GM18520 (cell line): ENCODE measurements around the gene ZNF410.
"Not testable (repeated sequence)": the region's sequence is repeated elsewhere in the genome, so short reads cannot be mapped to it uniquely, and the experiment has no call there.

ENCODE experiments used
- ATAC-seq: cut with Tn5 transposase; IDR thresholded peaks from one replicate; pipeline ENCODE4 v1.9.1; 2021; ENCODE audit not compliant: unreplicated experiment

The ZNF410 gene, protein sequence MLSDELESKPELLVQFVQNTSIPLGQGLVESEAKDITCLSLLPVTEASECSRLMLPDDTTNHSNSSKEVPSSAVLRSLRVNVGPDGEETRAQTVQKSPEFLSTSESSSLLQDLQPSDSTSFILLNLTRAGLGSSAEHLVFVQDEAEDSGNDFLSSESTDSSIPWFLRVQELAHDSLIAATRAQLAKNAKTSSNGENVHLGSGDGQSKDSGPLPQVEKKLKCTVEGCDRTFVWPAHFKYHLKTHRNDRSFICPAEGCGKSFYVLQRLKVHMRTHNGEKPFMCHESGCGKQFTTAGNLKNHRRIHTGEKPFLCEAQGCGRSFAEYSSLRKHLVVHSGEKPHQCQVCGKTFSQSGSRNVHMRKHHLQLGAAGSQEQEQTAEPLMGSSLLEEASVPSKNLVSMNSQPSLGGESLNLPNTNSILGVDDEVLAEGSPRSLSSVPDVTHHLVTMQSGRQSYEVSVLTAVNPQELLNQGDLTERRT

DNA sequence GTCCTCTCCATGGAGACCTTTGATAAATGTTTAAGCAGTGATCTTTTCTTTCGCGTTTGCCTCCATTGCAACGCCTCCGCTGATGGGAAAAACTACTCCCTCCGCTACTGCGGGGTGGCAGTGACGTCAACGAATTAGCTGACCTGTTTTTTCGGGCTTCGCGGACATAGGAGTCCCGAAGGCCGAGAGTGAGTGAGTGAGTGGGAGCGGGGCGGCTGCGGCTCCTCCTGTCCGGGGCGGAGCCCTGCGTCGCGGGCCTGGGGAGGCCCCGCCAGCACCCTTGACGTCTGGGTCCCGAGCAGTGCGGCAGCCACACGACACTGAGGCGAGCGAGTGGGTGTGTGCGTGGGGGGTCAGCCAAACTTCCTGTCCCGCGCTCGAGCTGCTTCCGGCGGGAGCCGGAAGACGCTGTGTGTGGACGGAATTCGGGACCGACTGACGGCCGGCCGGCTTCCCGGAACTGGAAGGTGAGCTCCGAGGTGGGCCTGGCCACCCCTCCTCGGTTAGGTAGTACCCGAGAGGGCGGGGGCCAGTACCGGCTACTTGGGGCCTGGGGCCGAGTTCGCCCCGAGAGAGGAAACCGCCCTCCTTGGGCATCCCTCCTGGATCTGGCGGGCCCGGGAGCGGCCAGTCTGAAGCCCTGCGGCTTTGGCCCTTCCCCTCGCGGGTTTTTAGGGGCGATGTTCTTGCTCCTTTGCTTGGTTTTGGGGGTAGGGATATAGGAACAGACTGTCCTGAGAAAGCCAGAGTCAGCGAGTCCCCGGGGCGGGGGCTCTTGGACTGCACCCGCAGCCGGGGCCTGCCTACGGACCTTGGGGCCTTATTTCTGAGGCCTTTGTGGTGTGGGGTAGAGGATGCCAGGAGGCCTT, at the start of gene ZNF410:
ZNF410 (plus strand) TSS at position 411 of the 869 bp plus-strand sequence. CDS start 5,317 bp downstream, outside the sequence.
- ATAC-seq = peak; percentile 90

DNA sequence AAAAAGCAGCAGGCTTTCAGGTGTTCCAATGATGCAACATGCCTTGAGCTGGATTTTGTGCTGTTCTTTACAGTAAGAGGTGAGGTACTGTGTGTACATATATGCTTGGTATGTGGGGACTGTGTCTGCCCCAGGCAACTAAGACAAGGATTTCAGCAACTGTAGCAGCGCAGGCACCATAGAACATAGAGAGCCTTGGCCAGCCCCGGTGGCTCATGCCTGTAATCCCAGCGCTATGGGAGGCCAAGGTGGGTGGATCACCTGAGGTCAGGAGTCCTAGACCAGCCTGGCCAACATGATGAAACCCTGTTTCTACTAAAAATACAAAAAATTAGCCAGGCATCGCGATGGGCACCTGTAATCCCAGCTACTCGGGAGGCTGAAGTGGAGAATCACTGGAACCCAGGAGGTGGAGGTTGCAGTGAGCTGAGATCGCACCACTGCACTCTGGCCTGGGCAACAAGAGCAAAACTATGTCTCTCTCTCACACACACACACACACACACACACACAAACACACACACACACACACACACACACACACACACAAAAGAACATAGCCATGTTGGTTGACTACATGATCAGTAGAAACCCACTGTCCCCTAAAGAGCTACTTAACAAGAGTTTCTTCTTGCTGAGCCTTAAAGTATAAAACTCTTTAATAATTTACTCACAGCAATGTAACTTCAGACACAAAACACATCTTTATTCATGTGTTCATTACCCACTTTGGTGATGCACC, 48.2 kb upstream of the ZNF410 start:
- ATAC-seq = not testable (repeated sequence)

DNA sequence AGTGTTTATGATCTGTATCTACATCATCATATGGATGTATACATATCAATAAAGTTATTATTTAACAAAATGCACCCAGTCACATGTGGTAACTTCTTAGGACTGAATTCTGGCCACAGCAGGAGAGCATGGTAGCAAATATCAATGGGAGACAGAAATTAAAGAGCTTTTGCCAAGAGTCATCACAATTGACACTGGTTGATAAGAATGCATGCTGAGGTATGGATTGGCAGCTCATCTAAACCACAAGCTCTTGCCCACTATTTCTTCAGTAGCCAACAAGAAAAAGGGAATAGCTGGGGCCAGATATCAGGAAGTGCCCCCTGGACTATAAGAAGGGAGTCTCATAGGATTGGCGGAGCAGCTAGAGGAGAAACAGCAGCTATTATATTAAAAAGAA, 44.5 kb upstream of the ZNF410 start:
- no peak for ATAC-seq

DNA sequence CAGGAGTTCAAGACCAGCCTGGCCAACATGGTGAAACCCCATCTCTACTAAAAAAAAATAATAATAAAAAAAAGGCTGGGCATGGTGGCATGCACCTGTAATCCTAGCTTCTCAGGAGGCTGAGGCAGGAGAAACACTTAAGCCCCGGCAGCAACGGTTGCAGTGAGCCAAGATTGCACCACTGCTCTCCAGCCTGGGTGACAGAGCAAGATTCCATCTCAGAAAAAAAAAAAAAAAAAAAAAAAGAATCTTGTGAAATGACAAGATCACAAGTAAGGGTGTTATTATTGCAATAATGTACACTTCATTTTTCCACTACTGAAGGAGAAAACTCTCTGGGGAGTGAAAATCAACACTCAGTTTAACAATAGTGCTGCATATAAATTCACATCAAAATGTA, 43.8 kb upstream of the ZNF410 start:
- no peak for ATAC-seq

DNA sequence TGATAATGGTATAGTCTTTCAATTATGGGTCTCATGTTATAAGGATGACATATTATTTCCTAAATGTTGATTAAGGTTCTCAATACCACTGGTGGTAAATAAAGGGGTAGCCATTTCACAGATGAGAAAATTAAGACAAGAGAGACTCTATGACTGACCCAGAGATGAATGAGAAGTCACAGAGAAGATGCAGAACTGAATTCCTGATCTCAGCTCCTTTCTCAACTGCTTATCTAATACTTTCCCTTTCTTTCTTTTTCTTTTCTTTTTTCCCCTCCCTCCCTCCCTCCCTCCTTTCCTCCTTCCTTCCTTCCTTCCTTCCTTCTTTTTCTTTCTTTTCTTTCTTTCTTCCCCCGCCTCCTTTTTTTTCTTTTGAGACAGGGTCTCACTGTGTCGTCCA, 43.4 kb upstream of the ZNF410 start:
- no peak for ATAC-seq

DNA sequence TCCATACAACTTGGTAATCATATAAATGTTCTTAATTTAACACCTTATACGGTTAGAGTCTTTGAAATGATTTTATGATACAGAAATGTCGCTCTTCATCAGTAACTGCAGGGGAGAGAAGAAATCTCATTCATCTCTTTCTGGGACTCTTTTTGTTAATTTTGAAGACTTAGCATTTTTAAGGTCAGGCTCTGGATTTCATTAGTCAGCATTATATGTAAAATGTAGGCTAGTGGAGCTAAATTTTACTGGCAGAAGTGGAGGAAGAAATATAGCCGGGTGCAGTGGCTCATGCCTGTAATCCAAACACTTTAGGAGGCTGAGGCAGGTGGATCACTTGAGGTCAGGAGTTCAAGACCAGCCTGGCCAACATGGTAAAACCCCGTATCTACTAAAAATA, 39.7 kb upstream of the ZNF410 start:
- ATAC-seq = no peak

DNA sequence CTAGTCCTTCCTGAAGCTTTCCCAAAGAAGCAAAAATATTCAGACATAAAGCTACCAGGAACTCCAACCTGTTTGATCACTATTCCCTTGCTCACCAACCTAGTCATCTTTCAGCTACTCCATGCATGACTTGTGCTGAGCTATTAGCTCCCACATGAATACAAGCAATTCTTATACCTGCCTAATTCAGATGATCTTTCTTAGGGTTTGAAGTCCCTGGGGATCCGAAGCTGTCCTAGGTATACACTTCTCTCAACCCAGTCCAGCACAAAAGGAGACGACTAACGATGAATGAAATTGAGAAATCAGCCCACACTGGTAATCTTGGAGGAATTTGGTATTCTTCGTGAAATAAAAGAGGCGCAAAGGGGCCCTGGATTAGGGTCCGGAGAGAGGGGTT, 35.7 kb upstream of the ZNF410 start:
- no peak for ATAC-seq

DNA sequence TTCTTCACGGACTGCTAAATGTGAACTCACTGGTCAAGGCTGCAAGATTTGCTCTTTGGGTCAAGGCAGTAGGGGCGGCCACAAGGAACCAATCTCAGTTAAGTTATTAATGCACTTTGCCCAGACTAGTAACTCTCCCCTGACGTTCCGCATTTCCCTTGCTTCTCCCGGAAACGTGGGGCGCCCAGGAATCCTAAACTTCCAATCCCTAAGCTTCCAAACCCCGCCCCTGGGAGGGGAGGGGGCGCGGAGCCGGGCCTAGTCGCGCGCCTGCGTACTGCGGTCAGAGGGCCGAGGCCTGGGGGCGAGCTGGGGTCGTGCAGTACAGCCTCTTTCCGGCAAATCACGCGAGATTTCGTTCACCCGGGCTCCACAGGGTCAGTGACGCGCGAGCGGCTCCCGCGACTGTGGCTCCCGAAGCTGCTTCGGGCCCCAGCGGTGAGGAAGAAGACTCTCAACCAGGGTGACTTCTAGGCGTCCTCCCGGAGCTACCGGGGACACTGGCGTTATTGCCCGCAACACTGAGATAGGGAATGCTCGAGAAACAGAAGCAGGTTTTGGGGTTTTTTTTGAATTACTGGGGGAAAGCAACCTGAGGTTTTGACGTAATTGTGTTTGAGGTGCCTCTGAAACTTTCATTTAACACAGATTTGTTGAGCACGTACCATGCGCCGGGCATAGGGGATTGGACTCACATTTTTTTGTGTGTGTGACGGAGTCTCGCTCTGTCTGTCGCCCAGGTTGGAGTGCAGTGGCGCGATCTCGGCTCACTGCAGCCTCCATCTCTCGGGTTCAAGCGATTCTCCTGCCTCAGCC, 34.9 kb upstream of the ZNF410 start, which contains the start of gene PTGR2:
PTGR2 (plus strand) TSS at position 265 of the 816 bp plus-strand sequence. CDS start 7,032 bp downstream, outside the sequence.
- no peak for ATAC-seq

DNA sequence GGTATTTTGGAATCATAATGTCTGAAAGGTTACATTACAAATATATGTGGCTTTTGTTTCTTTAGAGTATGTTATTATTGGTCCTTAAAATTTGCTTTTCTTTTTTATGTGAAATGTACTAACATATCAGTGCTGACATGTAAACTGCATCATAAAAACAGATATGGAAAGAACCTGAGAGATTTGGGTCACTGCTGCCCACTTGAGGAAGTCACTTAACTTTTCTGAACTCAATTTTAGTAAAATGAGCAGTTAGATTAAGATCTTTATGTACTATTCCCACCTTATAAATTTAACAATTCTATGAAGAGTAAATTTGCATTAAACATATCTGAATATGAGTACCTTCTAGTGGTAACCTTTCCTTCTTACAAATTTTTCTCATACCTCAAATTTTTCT, 27.5 kb upstream of the ZNF410 start:
- no peak for ATAC-seq

DNA sequence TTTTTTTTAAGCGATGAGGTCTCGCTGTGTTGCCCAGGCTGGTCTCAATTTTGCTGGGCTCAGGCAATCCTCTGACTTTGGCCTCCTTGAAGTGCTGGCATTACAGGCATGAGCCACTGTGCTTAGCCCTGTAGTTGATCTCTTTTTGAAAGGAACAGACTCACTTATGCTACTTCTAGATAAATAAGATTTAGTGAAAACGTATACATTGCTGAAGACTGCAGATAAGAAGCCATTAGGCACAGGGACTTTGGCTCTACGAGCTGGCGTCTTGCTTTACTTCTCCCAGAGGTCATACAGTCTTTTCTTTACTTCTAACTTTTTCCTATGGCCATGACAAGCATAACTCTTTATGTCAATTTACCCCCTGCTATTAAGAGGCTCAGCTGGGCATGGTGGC, 25.6 kb upstream of the ZNF410 start:
- ATAC-seq = no peak

DNA sequence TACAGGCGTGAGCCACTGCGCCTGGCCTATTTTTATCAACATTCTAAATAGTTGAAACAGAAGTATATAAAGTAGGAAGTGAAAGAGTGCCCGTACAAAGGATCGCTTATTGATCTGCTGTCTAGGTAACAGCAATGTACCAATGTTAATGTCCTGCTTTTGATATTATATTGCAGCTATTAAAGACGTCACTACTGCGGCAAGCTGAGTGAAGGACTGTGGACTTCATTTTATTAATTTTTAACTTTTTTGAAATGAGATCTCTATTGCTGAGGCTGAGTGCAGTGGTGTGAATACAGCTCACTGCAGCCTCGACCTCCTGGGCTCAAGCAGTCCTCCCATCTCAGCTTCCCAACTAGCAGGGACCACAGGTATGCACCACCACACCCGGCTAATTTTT, 24.2 kb upstream of the ZNF410 start:
- ATAC-seq = no peak

DNA sequence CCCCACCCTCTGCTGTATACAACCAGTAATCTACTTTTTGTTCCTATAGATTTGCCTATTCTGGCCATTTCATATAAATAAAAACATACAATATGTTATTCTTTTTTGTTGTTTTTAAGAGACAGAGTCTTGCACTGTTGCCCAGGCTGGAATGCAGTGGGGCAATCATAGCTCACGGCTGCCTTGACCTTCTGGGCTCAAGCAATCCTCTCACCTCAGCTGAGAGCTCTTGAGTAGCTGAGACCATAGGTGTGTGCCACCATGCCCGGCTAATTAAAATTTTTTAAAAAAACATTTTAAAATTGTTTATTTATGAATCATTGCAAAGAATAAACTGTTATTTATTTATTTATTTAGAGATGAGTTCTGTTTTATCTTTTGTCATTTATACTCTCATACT, 23.4 kb upstream of the ZNF410 start:
- ATAC-seq = no peak

DNA sequence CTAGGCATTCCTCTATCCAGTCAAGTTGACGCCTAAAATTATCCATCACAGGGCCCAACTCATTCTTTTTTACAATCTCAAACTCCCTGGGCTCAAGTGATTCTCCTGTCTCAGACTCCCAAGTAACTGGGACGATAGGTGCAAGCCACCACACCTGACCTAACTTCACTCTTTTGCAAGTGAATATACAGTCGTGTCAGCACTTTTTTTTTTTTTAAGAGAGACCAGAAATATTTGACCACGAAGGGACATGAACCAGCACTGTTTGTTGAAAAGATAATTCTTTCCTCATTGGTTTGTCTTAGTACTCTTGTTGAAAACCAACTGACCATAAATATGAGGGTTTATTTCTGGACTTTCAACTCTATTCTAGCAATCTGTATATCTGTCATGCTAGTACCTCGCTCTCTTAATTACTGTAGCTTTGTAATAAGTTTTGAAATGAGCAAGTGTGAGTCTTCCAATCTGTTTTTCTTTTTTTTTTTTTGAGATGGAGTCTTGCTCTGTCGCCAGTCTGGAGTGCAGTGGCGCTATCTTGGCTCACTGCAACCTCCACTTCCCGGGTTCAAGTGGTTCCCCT, 21.0 kb upstream of the ZNF410 start:
- ATAC-seq = no peak

DNA sequence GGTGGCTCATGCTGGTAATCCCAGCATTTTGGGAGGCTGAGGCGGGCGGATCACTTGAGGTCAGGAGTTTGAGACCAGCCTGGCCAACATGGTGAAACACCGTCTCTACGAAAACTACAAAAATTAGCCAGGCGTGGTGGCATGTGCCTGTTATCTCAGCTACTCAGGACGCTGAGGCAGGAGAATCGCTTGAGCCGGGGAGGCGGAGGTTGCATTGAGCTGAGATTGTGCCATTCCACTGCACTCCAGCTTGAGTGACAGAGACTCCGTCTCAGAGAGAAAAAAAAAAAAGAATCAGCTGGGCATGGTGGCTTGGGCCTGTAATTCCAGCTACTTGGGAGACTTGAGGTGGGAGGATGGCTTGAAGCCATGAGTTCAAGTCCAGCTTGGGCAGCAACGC, 16.9 kb upstream of the ZNF410 start:
- ATAC-seq = not testable (repeated sequence)

DNA sequence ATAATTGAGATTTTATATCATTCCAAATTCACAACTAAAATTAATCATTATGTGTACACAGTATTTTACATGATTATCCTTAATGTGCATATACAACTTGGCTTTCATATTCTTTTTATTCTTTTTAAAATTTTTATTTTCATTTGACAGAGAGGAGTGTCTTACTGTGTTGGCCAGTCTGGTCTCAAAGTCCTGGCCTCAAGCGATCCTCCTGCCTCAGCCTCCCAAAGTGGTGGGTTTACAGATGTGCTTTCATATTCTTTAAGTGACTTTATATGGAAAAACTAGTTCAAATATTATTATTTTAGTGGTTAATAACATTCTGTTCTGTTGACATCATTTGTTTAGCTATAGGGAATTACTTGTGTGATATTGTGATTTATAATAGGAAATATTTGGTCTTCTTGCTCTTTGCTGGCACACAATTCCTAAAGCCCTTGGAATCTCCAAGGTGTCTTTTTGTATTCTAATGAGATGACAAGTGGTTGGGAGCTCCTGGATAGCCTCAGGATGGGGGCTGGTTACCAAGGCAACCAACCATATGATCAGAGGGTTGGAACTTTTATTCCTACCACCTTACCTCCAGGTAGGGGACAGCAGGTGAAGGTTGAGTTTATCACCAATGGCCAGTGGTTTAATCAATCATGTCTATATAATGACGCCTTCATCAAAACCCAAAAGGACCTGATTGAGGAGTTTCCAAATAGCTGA, 16.0 kb upstream of the ZNF410 start:
- ATAC-seq = no peak

DNA sequence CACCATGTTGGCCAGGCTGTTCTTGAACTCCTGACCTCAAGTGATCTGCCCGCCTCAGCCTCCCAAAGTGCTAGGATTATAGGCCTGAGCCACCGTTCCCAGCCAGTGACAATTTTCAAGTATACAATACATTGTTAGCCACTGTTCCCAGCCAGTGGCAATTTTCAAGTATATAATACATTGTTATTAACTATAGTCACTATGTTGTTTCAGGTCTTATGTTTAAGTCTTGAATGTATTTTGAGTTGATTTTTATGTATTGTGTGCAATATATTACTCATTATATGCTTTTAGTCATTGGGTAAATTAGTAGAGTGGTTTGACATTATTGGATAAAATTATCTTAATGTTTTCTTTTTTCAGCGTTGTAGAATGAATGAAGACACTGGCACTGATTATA, 13.0 kb upstream of the ZNF410 start:
- ATAC-seq = no peak

DNA sequence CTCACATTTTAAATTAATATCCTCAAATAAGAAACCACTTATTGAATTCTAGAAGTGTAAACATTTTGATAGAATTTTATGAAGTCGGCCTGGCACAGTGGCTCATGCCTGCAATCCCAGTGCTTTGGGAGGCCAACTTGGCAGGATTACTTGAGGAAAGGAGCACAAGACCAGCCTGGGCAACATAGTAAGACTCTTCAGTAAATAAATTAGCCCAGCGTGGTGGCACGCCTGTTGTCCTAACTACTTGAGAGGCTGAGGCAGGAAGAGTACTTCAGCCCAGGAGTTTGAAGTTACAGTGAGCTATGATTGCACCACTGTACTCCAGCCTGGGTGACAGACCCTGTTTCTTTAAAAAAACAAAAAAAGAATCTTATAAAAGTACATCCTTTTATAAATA, 8.9 kb upstream of the ZNF410 start:
- ATAC-seq = no peak

DNA sequence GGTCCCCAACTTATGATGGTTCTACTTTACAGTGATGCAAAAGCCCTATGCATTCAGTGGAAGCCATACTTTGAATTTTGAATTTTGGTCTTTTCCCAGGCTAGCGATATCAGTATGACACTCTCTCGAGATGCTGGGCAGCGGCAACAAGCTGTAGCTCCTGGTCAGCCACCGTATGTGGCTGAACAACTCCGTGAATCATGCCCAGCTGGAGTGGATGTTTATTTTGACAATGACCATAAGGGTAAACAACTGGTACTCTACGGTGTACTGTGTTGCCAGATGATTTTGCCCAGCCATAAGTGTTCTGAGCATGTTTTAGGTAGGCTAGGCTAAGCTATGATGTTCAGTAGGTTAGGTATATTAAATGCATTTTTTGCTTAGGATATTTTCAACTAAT, 8.2 kb upstream of the ZNF410 start:
- no peak for ATAC-seq

DNA sequence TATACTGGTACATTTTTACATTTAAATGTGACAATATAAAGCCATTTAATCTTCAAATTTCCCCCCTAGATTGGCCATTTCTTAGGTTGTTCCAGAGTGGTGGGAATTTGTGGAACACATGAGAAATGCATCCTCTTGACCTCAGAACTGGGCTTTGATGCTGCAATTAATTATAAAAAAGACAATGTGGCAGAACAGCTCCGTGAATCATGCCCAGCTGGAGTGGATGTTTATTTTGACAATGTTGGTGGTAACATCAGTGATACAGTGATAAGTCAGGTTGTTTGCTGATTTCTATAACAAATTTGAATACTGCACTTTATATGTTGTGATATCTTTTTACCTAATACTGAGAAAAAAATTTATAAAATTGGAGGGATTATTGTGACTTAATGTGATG, 7.6 kb upstream of the ZNF410 start:
- no peak for ATAC-seq
